Measurements from ENCODE around the gene KCNN1.

KCNN1 gene

GRCh38 chr19:17938092-17938845 lies 28.6 kb upstream of the KCNN1 start:
- TF ChIP-seq CTCF (IDR thresholded peaks at IDR 0.05; ENCODE audit: control insufficient read depth, insufficient read depth, low read depth, low read length, missing control alignments) = peak; percentile 97
- no peak overlapping the region for H3K4me3 ChIP-seq (ENCODE audit: control insufficient read depth, low read depth, low read length)
- DNase-seq (ENCODE audit: low read depth) = peak; percentile 46

- DNase-seq (ENCODE audit: low read depth) = no peak
- no peak overlapping the region for H3K4me3 ChIP-seq (ENCODE audit: control insufficient read depth, low read depth, low read length)
- no peak for TF ChIP-seq CTCF (IDR thresholded peaks at IDR 0.05; ENCODE audit: control insufficient read depth, insufficient read depth, low read depth, low read length, missing control alignments)
Observed at GRCh38 chr19:17942181-17942580, 24.7 kb upstream of the KCNN1 start.

- no peak overlapping the region for H3K4me3 ChIP-seq (ENCODE audit: control insufficient read depth, low read depth, low read length)
- DNase-seq (ENCODE audit: low read depth) = no peak
- no peak for TF ChIP-seq CTCF (IDR thresholded peaks at IDR 0.05; ENCODE audit: control insufficient read depth, insufficient read depth, low read depth, low read length, missing control alignments)
Observed at GRCh38 chr19:17942582-17943273, 24.2 kb upstream of the KCNN1 start.

- TF ChIP-seq CTCF (IDR thresholded peaks at IDR 0.05; ENCODE audit: control insufficient read depth, insufficient read depth, low read depth, low read length, missing control alignments) = no peak
- DNase-seq (ENCODE audit: low read depth) = no peak
- no peak overlapping the region for H3K4me3 ChIP-seq (ENCODE audit: control insufficient read depth, low read depth, low read length)
Observed at GRCh38 chr19:17943274-17944221, 23.4 kb upstream of the KCNN1 start.

- no peak overlapping the region for H3K4me3 ChIP-seq (ENCODE audit: control insufficient read depth, low read depth, low read length)
- no peak for TF ChIP-seq CTCF (IDR thresholded peaks at IDR 0.05; ENCODE audit: control insufficient read depth, insufficient read depth, low read depth, low read length, missing control alignments)
- peak; percentile 27 for DNase-seq (ENCODE audit: low read depth)
Observed at GRCh38 chr19:17944301-17944700, 22.6 kb upstream of the KCNN1 start.

All from AG09309 (cell line).